Mesothelial cell of epicardium (in vitro differentiated cells): Measurements from ENCODE around the gene STARD10. TPM values are rescaled to one million over a fixed set of nuclear protein-coding genes. Genes with fewer than 3 reads are reported as not detected.

ENCODE experiments used
- DNase-seq, 2 experiments: peaks; one replicate each; pipeline ENCODE4 v3.0.0; 2021; ENCODE audit warnings: low spot score in 2 of 2; ENCODE audit not compliant: unreplicated experiment in 2 of 2
- H3K27ac Mint-ChIP-seq: 2 replicates; pipeline ENCODE4 v1.8.0; 2021; ENCODE audit warnings: mixed read lengths
- H3K27me3 Mint-ChIP-seq: 2 replicates; pipeline ENCODE4 v1.8.0; 2021; ENCODE audit warnings: low read depth, mixed read lengths
- H3K36me3 Mint-ChIP-seq: 2 replicates; pipeline ENCODE4 v1.8.0; 2021; ENCODE audit warnings: mixed read lengths
- H3K4me1 Mint-ChIP-seq: 2 replicates; pipeline ENCODE4 v1.8.0; 2021; ENCODE audit warnings: mixed read lengths
- H3K4me3 Mint-ChIP-seq: 2 replicates; pipeline ENCODE4 v1.8.0; 2021; ENCODE audit warnings: mild to moderate bottlenecking, moderate library complexity, mixed read lengths
- H3K9me3 Mint-ChIP-seq: 2 replicates; pipeline ENCODE4 v1.8.0; 2021; ENCODE audit warnings: mixed read lengths
- total RNA-seq: library from RNA; stranded (reverse); gene quantifications from 3 replicates; pipeline ENCODE4 v1.2.1, GENCODE V29; 2021
- TF ChIP-seq, protein P1 (sequence below): fragments of 200-600 bp; sonication (generic); IDR thresholded peaks from one replicate; pipeline ENCODE4 v1.5.0; 2021; ENCODE audit warnings: antibody characterized with exemption; ENCODE audit not compliant: unreplicated experiment

STARD10 gene
- total RNA-seq, 1 donor from 2014 or later = 54.9 TPM

DNA sequence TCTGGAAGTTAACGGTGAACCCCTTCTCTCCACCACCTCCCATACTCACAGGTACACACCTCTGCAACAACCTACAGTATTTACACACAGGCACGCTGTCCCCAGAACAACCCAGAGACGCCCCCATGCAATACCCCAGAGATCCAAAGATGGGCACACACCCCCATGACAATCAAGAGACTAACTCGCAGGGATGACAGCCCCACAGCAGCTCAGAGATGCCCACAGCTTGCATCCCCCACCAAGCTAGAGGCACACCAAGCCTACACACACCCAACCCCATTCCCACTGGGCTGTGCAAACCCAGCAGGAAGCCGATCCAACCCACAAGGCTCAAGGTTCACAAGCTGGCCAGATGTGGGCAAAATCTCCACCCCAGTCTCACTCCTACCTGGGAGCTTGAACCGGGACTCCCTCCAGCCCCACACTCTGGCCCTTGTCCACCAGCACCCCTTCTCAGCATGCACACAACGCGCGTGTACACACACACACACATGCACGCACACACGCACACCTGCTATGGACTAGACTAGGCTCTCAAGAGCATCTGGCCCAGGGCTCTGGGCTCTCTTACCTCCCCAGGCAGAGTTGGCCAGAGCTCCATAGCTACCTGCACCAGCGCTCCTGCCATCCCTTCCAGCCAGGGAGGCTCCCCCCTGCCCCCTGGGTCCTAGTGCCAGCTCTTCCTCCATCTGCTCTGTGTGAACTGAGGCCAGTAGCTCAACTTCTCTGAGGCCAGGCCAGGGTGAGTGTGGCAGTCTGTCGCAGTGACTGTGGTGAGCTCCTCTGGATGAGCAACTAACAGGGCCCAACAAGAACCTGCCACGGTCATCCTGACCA is 11.5 kb downstream of the STARD10 start:
- no peaks in the 10 kb centered on the region for H3K36me3 Mint-ChIP-seq
- TF ChIP-seq, protein P1, sequence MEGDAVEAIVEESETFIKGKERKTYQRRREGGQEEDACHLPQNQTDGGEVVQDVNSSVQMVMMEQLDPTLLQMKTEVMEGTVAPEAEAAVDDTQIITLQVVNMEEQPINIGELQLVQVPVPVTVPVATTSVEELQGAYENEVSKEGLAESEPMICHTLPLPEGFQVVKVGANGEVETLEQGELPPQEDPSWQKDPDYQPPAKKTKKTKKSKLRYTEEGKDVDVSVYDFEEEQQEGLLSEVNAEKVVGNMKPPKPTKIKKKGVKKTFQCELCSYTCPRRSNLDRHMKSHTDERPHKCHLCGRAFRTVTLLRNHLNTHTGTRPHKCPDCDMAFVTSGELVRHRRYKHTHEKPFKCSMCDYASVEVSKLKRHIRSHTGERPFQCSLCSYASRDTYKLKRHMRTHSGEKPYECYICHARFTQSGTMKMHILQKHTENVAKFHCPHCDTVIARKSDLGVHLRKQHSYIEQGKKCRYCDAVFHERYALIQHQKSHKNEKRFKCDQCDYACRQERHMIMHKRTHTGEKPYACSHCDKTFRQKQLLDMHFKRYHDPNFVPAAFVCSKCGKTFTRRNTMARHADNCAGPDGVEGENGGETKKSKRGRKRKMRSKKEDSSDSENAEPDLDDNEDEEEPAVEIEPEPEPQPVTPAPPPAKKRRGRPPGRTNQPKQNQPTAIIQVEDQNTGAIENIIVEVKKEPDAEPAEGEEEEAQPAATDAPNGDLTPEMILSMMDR = no peak
- H3K27ac Mint-ChIP-seq = no peak overlapping the region
- no peaks in the 10 kb centered on the region for H3K27me3 Mint-ChIP-seq
- H3K4me3 Mint-ChIP-seq = peak overlapping the region; percentile 68
- peaks cover 29% of the 10 kb centered on the region for H3K4me1 Mint-ChIP-seq
- no peaks in the 10 kb centered on the region for H3K9me3 Mint-ChIP-seq
- DNase-seq = no peak

DNA sequence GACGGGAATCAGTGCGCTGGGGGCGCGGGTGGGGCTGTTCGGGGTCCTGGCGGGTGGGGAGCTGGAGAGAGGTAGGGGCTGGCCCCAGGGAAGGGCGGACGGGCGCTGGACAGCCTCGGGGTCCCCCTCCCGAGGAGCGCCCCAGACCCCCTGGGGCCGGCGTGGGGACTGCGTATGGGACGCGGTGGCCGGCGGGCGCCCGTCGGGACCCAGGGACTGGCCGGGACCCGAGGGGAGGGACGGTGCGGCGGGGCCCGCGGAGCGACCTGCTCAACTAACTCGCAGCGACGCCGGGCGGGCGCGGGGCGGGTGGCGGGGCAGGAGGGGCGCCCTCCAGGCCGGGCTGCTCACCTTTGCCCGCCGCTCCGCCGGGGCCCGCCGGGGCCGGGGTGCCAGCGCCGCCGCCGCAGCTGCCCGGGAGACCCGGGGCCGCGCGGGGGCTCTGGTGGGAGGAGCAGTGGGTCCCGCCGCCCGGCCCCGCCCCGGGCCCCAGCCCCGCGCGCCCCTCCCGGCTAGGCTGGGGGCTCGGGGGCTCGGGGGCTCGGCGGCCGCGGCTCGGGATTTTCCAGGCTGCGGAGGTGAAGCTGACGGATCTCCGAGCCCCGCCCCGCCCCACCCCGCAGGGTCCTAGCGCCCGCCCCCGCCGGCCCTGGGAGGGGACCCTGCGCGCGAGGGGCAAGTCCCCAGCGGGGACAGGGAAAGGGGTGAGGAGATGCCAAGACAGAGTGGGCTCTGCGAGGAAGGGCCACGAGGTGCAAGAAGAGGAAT is 12.3 kb downstream of the STARD10 start:
- Mint-ChIP-seq H3K4me1 (peaks cover 28% of the 10 kb centered on the region), H3K27me3 (no peaks in the 10 kb centered on the region), H3K9me3 (no peaks in the 10 kb centered on the region), H3K4me3 (peak overlapping the region; percentile 74), H3K27ac (no peak overlapping the region), H3K36me3 (no peaks in the 10 kb centered on the region)
- TF ChIP-seq, protein P1 = no peak
- peak; percentile 42 to 69 for DNase-seq

DNA sequence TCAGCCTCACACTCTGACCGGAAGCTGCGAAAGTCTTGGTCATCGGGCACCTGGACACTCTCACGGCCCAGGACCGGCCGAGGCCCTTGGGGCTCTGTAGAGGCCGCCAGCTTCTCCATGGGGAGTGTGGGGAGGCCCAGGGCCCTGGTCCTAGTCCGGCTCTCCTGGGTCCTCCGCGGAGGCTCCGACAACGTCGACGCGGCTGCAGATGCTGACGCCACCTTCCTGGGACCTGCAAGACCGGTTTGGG is 12.9 kb downstream of the STARD10 start:
- TF ChIP-seq, protein P1 = no peak
- DNase-seq = no peak
- no peaks in the 10 kb centered on the region for H3K27me3 Mint-ChIP-seq
- H3K36me3 Mint-ChIP-seq = no peaks in the 10 kb centered on the region
- peaks cover 28% of the 10 kb centered on the region for H3K4me1 Mint-ChIP-seq
- H3K27ac Mint-ChIP-seq = no peak overlapping the region
- H3K9me3 Mint-ChIP-seq = no peaks in the 10 kb centered on the region
- H3K4me3 Mint-ChIP-seq = peak overlapping the region; percentile 74

DNA sequence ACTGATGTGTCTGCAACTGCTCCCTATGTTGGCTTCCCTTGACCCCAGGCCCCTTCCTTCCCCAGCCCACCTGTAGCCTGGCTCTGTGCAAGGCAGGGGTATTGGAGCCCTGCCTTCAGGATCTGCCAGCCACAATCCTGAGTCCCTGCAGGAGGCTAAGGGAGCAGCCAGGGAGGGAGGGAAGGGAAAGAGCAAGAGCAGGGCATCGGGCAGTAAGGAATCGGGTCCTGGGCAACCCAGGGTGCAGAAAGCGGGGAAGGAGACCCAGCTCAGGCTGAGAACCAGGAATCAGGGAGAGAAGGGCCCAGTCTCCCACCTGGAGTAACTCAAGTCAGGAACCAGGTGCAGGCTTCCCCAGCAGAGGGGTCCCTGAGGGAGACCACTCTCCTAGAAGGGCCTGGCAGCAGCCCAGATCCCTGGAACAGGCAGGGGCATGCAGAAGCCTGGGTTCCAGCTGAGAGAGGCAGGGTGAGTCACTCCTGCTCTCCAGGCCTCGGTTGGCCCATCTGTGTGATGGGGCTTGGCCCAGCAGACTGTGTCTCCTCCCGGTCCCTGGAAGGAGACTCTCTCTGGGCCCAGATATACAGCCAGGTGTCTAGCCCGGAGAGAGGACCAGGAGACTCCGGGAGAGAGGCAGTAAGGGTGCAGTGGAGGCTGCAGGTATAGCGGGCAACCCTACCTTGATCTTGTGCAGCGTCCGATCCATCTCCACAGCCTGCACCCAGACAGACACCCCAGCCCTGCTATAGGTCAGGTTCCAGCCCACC is 13.4 kb downstream of the STARD10 start:
- H3K9me3 Mint-ChIP-seq = no peaks in the 10 kb centered on the region
- no peak for DNase-seq
- TF ChIP-seq, protein P1 = no peak
- H3K4me3 Mint-ChIP-seq = peak overlapping the region; percentile 74
- no peaks in the 10 kb centered on the region for H3K36me3 Mint-ChIP-seq
- H3K4me1 Mint-ChIP-seq = peaks cover 28% of the 10 kb centered on the region
- H3K27ac Mint-ChIP-seq = no peak overlapping the region
- no peaks in the 10 kb centered on the region for H3K27me3 Mint-ChIP-seq

DNA sequence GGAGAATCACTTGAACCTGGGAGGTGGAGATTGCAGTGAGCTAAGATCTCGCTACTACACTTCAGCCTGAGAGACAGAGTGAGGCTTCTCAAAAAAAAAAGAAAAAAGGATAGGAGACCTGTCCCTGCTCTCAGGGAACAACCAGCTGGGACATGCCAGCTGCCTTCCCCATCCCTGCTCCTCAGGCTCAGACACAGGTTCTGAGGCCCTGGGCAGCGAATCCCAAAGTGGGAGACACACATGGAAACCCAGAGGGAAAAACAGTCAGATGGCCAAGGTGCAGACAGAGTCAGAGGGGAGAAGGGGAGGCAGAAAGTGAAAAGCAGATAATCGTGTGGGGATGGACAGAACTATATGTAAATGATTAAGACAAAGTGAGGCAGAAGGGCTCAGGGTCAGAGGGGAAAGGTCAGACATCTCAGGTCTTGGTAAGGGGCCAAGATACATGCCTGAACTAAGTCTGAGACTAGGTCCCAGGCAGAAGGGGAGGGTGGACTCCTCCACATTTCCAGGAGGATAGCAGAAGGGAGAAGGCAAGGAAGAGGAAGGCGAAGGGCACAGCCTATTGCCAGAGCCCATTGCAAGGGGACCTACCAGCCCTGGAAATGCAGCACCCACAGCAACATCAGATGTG is 14.2 kb downstream of the STARD10 start:
- H3K4me1 Mint-ChIP-seq = peaks cover 35% of the 10 kb centered on the region
- no peaks in the 10 kb centered on the region for H3K27me3 Mint-ChIP-seq
- TF ChIP-seq, protein P1 = no peak
- no peak overlapping the region for H3K27ac Mint-ChIP-seq
- no peaks in the 10 kb centered on the region for H3K9me3 Mint-ChIP-seq
- DNase-seq = no peak
- peak overlapping the region; percentile 74 for H3K4me3 Mint-ChIP-seq
- no peaks in the 10 kb centered on the region for H3K36me3 Mint-ChIP-seq
